ENCODE data around the gene RABEP2. TPM values are rescaled to one million over a fixed set of nuclear protein-coding genes. Genes with fewer than 3 reads are reported as not detected.

The RABEP2 gene
- total RNA-seq, 1 experiment from 2014 or later: 17.5 TPM

- H3K4ac ChIP-seq (ENCODE audit: low read depth, low read length): no peak overlapping the region
- no peak overlapping the region for H3K23ac ChIP-seq (ENCODE audit: insufficient read length, low read depth, low read length)
- H2AK5ac ChIP-seq (ENCODE audit: insufficient read length, low read length): no peak overlapping the region
- H3K27ac ChIP-seq (ENCODE audit: insufficient read length, low read depth, low read length): no peak overlapping the region
- peaks cover 15% of the 10 kb centered on the region for H3K27me3 Mint-ChIP-seq (ENCODE audit: low read depth)
- H3K9ac ChIP-seq (ENCODE audit: extremely low read depth, insufficient read length, low read length): no peak overlapping the region
- peak overlapping the region in 1 of 3 experiments; percentile 40; a peak in 1 of 7 replicates for H3K27ac Mint-ChIP-seq
- peaks cover 5% of the 10 kb centered on the region for H3K23me2 ChIP-seq (ENCODE audit: insufficient read length, low read depth, low read length, poor library complexity, severe bottlenecking)
- no peak overlapping the region for H3K4me2 ChIP-seq (ENCODE audit: insufficient read depth, insufficient read length, low read length)
- H3K4me3 Mint-ChIP-seq: peak overlapping the region in 1 of 2 experiments; percentile 66; a peak in 2 of 5 replicates
- H4K5ac ChIP-seq (ENCODE audit: insufficient read length, low read depth, low read length): no peak overlapping the region
- no peak overlapping the region for H3K14ac ChIP-seq (ENCODE audit: insufficient read depth, low read length)
- H3K27me3 ChIP-seq (ENCODE audit: insufficient read depth, low read length): no peaks in the 10 kb centered on the region
- H3K4me1 ChIP-seq (ENCODE audit: insufficient read depth, low read length): no peaks in the 10 kb centered on the region
- no peak overlapping the region for H2BK5ac ChIP-seq (ENCODE audit: insufficient read length, low read length)
- no peak overlapping the region for H3K18ac ChIP-seq (ENCODE audit: insufficient read length, low read depth, low read length)
- H2BK20ac ChIP-seq (ENCODE audit: low read depth, low read length, poor library complexity, severe bottlenecking): no peak overlapping the region
- no peaks in the 10 kb centered on the region for H4K20me1 ChIP-seq (ENCODE audit: control insufficient read depth, insufficient read depth, insufficient read length)
- no peaks in the 10 kb centered on the region for H3K9me3 Mint-ChIP-seq
- no peak overlapping the region for H2BK12ac ChIP-seq (ENCODE audit: insufficient read length, low read depth, low read length)
- no peak overlapping the region for H4K8ac ChIP-seq (replicated peaks; ENCODE audit: insufficient read length, low read depth, low read length)
- H3K36me3 Mint-ChIP-seq (ENCODE audit: insufficient read depth in 1 of 3, low read depth in 3 of 3): no peaks in the 10 kb centered on the region; a peak in 1 of 7 replicates
- no peak for TF ChIP-seq CTCF (conservative IDR thresholded peaks at IDR 0.05)
- no peak overlapping the region for H3T11ph ChIP-seq (ENCODE audit: low read length)
- no peak overlapping the region for H2BK15ac ChIP-seq (ENCODE audit: low read depth, low read length)
- WGBS (ENCODE audit: extremely low coverage, insufficient read length, low lambda C conversion rate): no CpG with 5 or more reads among the region's 26 CpGs
- DNase-seq: no peak
- no peaks in the 10 kb centered on the region for H3K9me3 ChIP-seq (ENCODE audit: control insufficient read depth, low read depth, low read length)
- H3K79me1 ChIP-seq (ENCODE audit: insufficient read depth, low read depth, low read length, poor library complexity, severe bottlenecking): no peaks in the 10 kb centered on the region
- no peaks in the 10 kb centered on the region for H3K79me2 ChIP-seq (ENCODE audit: insufficient read depth, low read length)
- H4K91ac ChIP-seq (ENCODE audit: insufficient read length, low read depth, low read length): no peak overlapping the region
- no peak overlapping the region for H3K56ac ChIP-seq (ENCODE audit: insufficient read length, low read depth, low read length)
- H2BK120ac ChIP-seq (ENCODE audit: low read depth, low read length, poor library complexity, severe bottlenecking): no peak overlapping the region
- H3K4me1 Mint-ChIP-seq: peaks cover 5 to 6% of the 10 kb centered on the region in 2 experiments
- no peak overlapping the region for H2AFZ ChIP-seq (ENCODE audit: low read length)
Observed at GRCh38 chr16:28936784-28937155, 11.7 kb upstream of the RABEP2 start.
